CD4-positive, alpha-beta T cell (primary cell): ENCODE data around the gene TMC2. TPM values are rescaled to one million over a fixed set of nuclear protein-coding genes. Genes with fewer than 3 reads are reported as not detected.

Experiments
- ATAC-seq: fragments of 200-7000 bp; cut with Tn5 transposase; one replicate; pipeline ENCODE4 v1.10.0; 2022; ENCODE audit warnings: mild to moderate bottlenecking; ENCODE audit not compliant: poor library complexity
- CTCF ChIA-PET: fragments of 350-600 bp; sonication (Branson Sonifier 250); formaldehyde crosslinking; loops from one replicate; lab custom pipeline; 2021; ENCODE audit warnings: antibody characterized with exemption, inconsistent platforms; lab: Charles Lee
- POLR2A ChIA-PET: fragments of 350-600 bp; sonication (Branson Sonifier 250); formaldehyde crosslinking; loops from one replicate; lab custom pipeline; 2021; ENCODE audit warnings: antibody characterized with exemption, inconsistent platforms; lab: Charles Lee
- DNase-seq, 14 experiments: peaks; one replicate each; pipeline ENCODE4 v3.0.0-alpha.2; 2013 to 2020; ENCODE audit warnings: mixed read lengths in 2 of 14
- H3K27ac ChIP-seq, 2 donors: one replicate each; pipeline versions ENCODE4 v1.5.1 to v1.7.0; 2013; ENCODE audit warnings: low read length in 2 of 2, low read depth in 1 of 2, mild to moderate bottlenecking in 1 of 2
- H3K27me3 ChIP-seq, 2 experiments: 1 replicate in 1 of 2; 2 replicates in 1 of 2; pipeline versions ENCODE4 v1.6.1 to v1.7.0; 2013; ENCODE audit warnings: low read length in 2 of 2, control low read depth in 1 of 2, mild to moderate bottlenecking in 1 of 2, moderate library complexity in 1 of 2; ENCODE audit not compliant: insufficient read depth in 2 of 2, control insufficient read depth in 1 of 2
- H3K36me3 ChIP-seq: one replicate; pipeline ENCODE4 v1.6.1; 2013; ENCODE audit warnings: low read length, control low read depth; ENCODE audit not compliant: insufficient read depth
- H3K4me1 ChIP-seq: one replicate; pipeline ENCODE4 v1.6.1; 2013; ENCODE audit warnings: low read length, control low read depth; ENCODE audit not compliant: insufficient read depth
- H3K4me3 ChIP-seq: one replicate; pipeline ENCODE4 v1.5.1; 2013; ENCODE audit warnings: mild to moderate bottlenecking, low read length, moderate library complexity
- H3K9me3 ChIP-seq, 2 experiments: 1 replicate in 1 of 2; 2 replicates in 1 of 2; pipeline versions ENCODE4 v1.6.1 to v1.7.0; 2013; ENCODE audit warnings: low read length in 2 of 2, mild to moderate bottlenecking in 2 of 2, control low read depth in 1 of 2, moderate library complexity in 1 of 2; ENCODE audit not compliant: control insufficient read depth in 1 of 2, insufficient read depth in 1 of 2
- H3K27ac Mint-ChIP-seq: one replicate; pipeline ENCODE4 v1.8.0; 2020; ENCODE audit warnings: mixed read lengths
- H3K27me3 Mint-ChIP-seq: one replicate; pipeline ENCODE4 v1.8.0; 2021; ENCODE audit warnings: mixed read lengths
- H3K36me3 Mint-ChIP-seq: one replicate; pipeline ENCODE4 v1.8.0; 2021; ENCODE audit warnings: low read depth, mixed read lengths
- H3K4me1 Mint-ChIP-seq: one replicate; pipeline ENCODE4 v1.8.0; 2021; ENCODE audit warnings: low read depth, mixed read lengths
- H3K4me3 Mint-ChIP-seq: one replicate; pipeline ENCODE4 v1.8.0; 2020; ENCODE audit warnings: mild to moderate bottlenecking, mixed read lengths
- H3K9me3 Mint-ChIP-seq: one replicate; pipeline ENCODE4 v1.8.0; 2020; ENCODE audit warnings: mixed read lengths
- intact Hi-C, 2 experiments: fragments of 100-400 bp; cut with DNase I in 1 of 2; cut with micrococcal nuclease in 1 of 2; formaldehyde crosslinking; loops; one replicate each; pipeline versions ENCODE4 v1.15.1 to v1.9.0; 2023 to 2025; cut with DNase I, micrococcal nuclease
- total RNA-seq, 174 experiments: library from RNA in 2 of 174; stranded (reverse) in 2 of 174; gene quantifications; one replicate each; pipeline ENCODE4 v1.2.3 and lab custom pipeline; 2021 to 2026
- TF ChIP-seq, protein P1 (sequence below): fragments of 200-600 bp; IDR thresholded peaks from one replicate; pipeline ENCODE4 v1.8.0; 2022; ENCODE audit warnings: antibody characterized with exemption, mild to moderate bottlenecking

Gene TMC2
- total RNA-seq, 2 experiments from 2014 or later = not detected

DNA sequence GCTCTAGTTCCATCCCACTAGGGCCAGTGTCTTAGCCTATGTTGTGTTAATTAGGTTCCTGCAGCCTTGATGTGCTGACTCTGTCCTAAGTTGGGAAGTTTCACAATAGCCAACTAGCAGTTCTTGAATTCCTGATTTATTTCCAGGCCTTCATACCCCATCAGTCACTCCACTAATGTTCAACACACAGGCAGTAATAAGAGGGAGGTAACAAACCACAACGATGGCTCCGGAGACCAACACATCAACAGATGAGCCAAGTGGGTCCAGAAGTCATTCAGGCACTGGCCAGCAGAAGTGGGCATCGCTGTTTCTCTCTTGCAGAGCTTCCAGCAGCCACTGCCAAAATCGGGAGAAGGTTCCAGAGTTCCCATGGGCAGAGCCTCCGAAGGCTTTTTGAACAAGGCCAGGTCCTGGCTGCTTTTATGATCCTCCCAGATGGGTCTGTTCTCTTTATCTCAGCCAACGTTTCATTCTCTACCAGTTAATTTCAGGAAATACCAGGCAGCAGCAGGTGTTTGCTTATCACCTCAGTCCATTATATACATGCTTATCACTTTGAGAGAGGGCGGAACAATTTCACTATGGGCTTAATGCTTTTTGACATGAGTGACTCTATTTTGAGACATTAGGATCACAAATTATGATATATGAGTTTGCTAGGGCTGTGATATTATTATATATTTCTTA is 67.6 kb downstream of the TMC2 start:
- ATAC-seq (no peak), DNase-seq (no peak)
- Mint-ChIP-seq H3K9me3 (peaks cover 10% of the 10 kb centered on the region), H3K4me3 (no peak overlapping the region), H3K4me1 (no peaks in the 10 kb centered on the region), H3K27ac (no peak overlapping the region), H3K36me3 (no peaks in the 10 kb centered on the region), H3K27me3 (peaks cover 1% of the 10 kb centered on the region)
- H3K27me3 ChIP-seq = no peaks in the 10 kb centered on the region
- no peak overlapping the region for H3K4me3 ChIP-seq
- TF ChIP-seq, protein P1, sequence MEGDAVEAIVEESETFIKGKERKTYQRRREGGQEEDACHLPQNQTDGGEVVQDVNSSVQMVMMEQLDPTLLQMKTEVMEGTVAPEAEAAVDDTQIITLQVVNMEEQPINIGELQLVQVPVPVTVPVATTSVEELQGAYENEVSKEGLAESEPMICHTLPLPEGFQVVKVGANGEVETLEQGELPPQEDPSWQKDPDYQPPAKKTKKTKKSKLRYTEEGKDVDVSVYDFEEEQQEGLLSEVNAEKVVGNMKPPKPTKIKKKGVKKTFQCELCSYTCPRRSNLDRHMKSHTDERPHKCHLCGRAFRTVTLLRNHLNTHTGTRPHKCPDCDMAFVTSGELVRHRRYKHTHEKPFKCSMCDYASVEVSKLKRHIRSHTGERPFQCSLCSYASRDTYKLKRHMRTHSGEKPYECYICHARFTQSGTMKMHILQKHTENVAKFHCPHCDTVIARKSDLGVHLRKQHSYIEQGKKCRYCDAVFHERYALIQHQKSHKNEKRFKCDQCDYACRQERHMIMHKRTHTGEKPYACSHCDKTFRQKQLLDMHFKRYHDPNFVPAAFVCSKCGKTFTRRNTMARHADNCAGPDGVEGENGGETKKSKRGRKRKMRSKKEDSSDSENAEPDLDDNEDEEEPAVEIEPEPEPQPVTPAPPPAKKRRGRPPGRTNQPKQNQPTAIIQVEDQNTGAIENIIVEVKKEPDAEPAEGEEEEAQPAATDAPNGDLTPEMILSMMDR = no peak
- no peaks in the 10 kb centered on the region for H3K4me1 ChIP-seq
- CTCF ChIA-PET = no interaction called here
- H3K36me3 ChIP-seq = no peaks in the 10 kb centered on the region
- intact Hi-C loops = no loop called here
- no peak overlapping the region for H3K27ac ChIP-seq
- POLR2A ChIA-PET = no interaction called here
- H3K9me3 ChIP-seq = peaks cover 9 to 13% of the 10 kb centered on the region in 2 experiments

DNA sequence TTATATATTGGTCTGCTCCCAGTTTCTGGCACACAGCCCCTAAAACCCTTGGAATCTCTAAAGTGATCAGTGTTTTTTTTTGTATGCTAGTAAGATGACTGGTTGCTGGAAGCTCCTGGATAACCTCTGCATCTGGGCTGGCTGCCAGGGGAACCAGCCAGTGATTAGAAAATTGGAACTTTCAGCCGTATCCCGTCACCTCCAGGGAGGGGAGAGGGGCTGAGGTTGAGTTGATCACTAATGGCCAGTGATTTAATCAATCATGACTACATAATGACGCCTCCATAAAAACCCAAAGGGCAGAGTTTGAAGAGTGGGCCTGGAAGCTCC is 68.1 kb downstream of the TMC2 start:
- H3K4me3 ChIP-seq = no peak overlapping the region
- peaks cover 9 to 13% of the 10 kb centered on the region in 2 experiments for H3K9me3 ChIP-seq
- TF ChIP-seq, protein P1 = no peak
- ChIA-PET CTCF (no interaction called here), POLR2A (no interaction called here)
- H3K4me1 Mint-ChIP-seq = no peaks in the 10 kb centered on the region
- no peaks in the 10 kb centered on the region for H3K4me1 ChIP-seq
- DNase-seq (no peak), ATAC-seq (no peak)
- H3K36me3 ChIP-seq = no peaks in the 10 kb centered on the region
- intact Hi-C loops = no loop called here
- H3K27me3 ChIP-seq = peaks cover 0 to 4% of the 10 kb centered on the region in 2 experiments
- H3K27ac Mint-ChIP-seq = no peak overlapping the region
- no peaks in the 10 kb centered on the region for H3K36me3 Mint-ChIP-seq
- no peak overlapping the region for H3K27ac ChIP-seq
- H3K27me3 Mint-ChIP-seq = peaks cover 7% of the 10 kb centered on the region
- no peak overlapping the region for H3K4me3 Mint-ChIP-seq
- H3K9me3 Mint-ChIP-seq = peaks cover 10% of the 10 kb centered on the region

DNA sequence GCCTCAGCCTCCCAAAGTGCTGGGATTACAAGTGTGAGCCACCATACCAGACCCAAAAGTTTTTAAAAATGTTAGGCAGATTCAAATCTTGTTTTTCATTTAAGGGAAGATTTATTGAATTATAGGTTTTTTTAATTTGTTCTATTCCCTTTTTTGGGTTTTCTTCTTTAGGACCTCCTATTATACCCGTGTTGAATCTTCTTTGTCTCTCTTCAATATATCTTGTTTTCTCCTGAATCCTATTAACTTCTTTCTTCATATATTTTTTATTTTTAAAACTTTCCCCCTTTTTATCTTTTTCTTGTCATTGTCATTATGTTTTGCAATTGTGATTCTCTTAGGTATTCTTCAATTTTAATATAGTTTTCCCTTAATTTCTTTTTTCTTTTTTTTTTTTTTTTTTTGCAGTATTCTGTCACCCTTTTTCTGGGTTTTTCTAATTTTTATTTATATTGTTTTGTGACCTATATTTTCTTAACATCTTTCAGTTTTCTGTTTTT is 70.2 kb downstream of the TMC2 start:
- ChIA-PET CTCF (no interaction called here), POLR2A (interaction anchor here (0.6 kb wide), 1 partner anchor 45 kb away, joined by 4 read pairs; no protein-coding TSS in a partner anchor)
- no peak overlapping the region for H3K27ac ChIP-seq
- no peaks in the 10 kb centered on the region for H3K36me3 Mint-ChIP-seq
- ATAC-seq (no peak), DNase-seq (no peak)
- no peaks in the 10 kb centered on the region for H3K4me1 ChIP-seq
- TF ChIP-seq, protein P1 = no peak
- peaks cover 10% of the 10 kb centered on the region for H3K9me3 Mint-ChIP-seq
- H3K27ac Mint-ChIP-seq = no peak overlapping the region
- no peak overlapping the region for H3K4me3 Mint-ChIP-seq
- intact Hi-C loops = no loop called here
- peaks cover 9 to 13% of the 10 kb centered on the region in 2 experiments for H3K9me3 ChIP-seq
- H3K27me3 ChIP-seq = peaks cover 4 to 5% of the 10 kb centered on the region in 2 experiments
- no peaks in the 10 kb centered on the region for H3K36me3 ChIP-seq
- H3K4me1 Mint-ChIP-seq = no peaks in the 10 kb centered on the region
- H3K27me3 Mint-ChIP-seq = peaks cover 24% of the 10 kb centered on the region
- no peak overlapping the region for H3K4me3 ChIP-seq
